WTC11 (cell line): Measurements from ENCODE around the gene FXN. TPM values are rescaled to one million over a fixed set of nuclear protein-coding genes. Genes with fewer than 3 reads are reported as not detected.

Source experiments
- ATAC-seq: fragments of 200-7000 bp; cut with Tn5 transposase; 2 replicates; pipeline ENCODE4 v1.10.0; 2021; ENCODE audit warnings: mild to moderate bottlenecking, moderate library complexity
- CTCF ChIA-PET: fragments of 300-600 bp; sonication (Branson Sonifier 250); formaldehyde crosslinking; loops from one replicate; lab custom pipeline; 2021; ENCODE audit warnings: antibody characterized with exemption; lab: Charles Lee
- POLR2A ChIA-PET: fragments of 350-600 bp; sonication (Branson Sonifier 250); formaldehyde crosslinking; loops from one replicate; lab custom pipeline; 2021; ENCODE audit warnings: antibody characterized with exemption; lab: Charles Lee
- DNase-seq: peaks from one replicate; pipeline ENCODE4 v3.0.0; 2021; ENCODE audit warnings: low spot score
- H3K27ac Mint-ChIP-seq: 2 replicates; pipeline ENCODE4 v1.8.0; 2021; ENCODE audit warnings: mixed read lengths
- H3K27me3 Mint-ChIP-seq: 2 replicates; pipeline ENCODE4 v1.8.0; 2021; ENCODE audit warnings: low read depth, mild to moderate bottlenecking, moderate library complexity, mixed read lengths
- H3K36me3 Mint-ChIP-seq: 2 replicates; pipeline ENCODE4 v1.8.0; 2021; ENCODE audit warnings: mixed read lengths
- H3K4me1 Mint-ChIP-seq: 2 replicates; pipeline ENCODE4 v1.8.0; 2022; ENCODE audit warnings: mixed read lengths
- H3K4me3 Mint-ChIP-seq: 2 replicates; pipeline ENCODE4 v1.8.0; 2021; ENCODE audit warnings: mild to moderate bottlenecking, moderate library complexity, mixed read lengths
- H3K9me3 Mint-ChIP-seq: 2 replicates; pipeline ENCODE4 v1.8.0; 2021; ENCODE audit warnings: mixed read lengths
- CREB1 ChIP-seq: sonication (generic); formaldehyde crosslinking; IDR thresholded peaks from 2 replicates; pipeline ENCODE4 v1.8.0; 2023; ENCODE audit warnings: mild to moderate bottlenecking, missing genetic modification reagents
- FOXP1 ChIP-seq: sonication (generic); formaldehyde crosslinking; IDR thresholded peaks from 2 replicates; pipeline ENCODE4 v1.8.0; 2022; ENCODE audit warnings: missing genetic modification reagents, mild to moderate bottlenecking, moderate library complexity, borderline replicate concordance
- HMGA2 ChIP-seq: fragments of 250-450 bp; sonication (Bioruptor Pico); IDR thresholded peaks from 2 replicates; pipeline ENCODE4 v1.4.0; 2021; ENCODE audit warnings: mild to moderate bottlenecking, moderate library complexity
- NFYB ChIP-seq: sonication (generic); formaldehyde crosslinking; conservative IDR thresholded peaks from 2 replicates; pipeline ENCODE4 v1.8.0; 2022; ENCODE audit warnings: low read depth, missing genetic modification reagents
- PRRX2 ChIP-seq: fragments of 250-450 bp; sonication (Bioruptor Pico); IDR thresholded peaks from 2 replicates; pipeline ENCODE4 v1.8.0; 2021; ENCODE audit warnings: mild to moderate bottlenecking
- RELA ChIP-seq: sonication (generic); formaldehyde crosslinking; IDR thresholded peaks from 2 replicates; pipeline ENCODE4 v1.8.1; 2022; ENCODE audit warnings: missing genetic modification reagents, mild to moderate bottlenecking, borderline replicate concordance
- SP1 ChIP-seq: sonication (generic); formaldehyde crosslinking; conservative IDR thresholded peaks from 2 replicates; pipeline ENCODE4 v1.8.1; 2022; ENCODE audit warnings: missing genetic modification reagents
- TCF7 ChIP-seq: sonication (generic); formaldehyde crosslinking; IDR thresholded peaks from 2 replicates; pipeline ENCODE4 v1.8.0; 2022; ENCODE audit warnings: mild to moderate bottlenecking, low read depth, missing genetic modification reagents, moderate library complexity
- ZNF138 ChIP-seq: sonication (generic); formaldehyde crosslinking; conservative IDR thresholded peaks from 2 replicates; pipeline ENCODE4 v1.8.1; 2022; ENCODE audit warnings: mild to moderate bottlenecking, moderate library complexity, missing genetic modification reagents
- ZNF263 ChIP-seq: sonication (generic); formaldehyde crosslinking; IDR thresholded peaks from 2 replicates; pipeline ENCODE4 v1.8.1; 2022; ENCODE audit warnings: low read depth, mild to moderate bottlenecking, moderate library complexity, missing genetic modification reagents
- ZNF396 ChIP-seq: fragments of 250-450 bp; sonication (Bioruptor Pico); IDR thresholded peaks from 2 replicates; pipeline ENCODE4 v1.8.0; 2021; ENCODE audit warnings: mild to moderate bottlenecking, moderate library complexity, borderline replicate concordance
- ZNF416 ChIP-seq: fragments of 250-450 bp; sonication (Bioruptor Pico); IDR thresholded peaks from 2 replicates; pipeline ENCODE4 v1.9.0; 2021; ENCODE audit warnings: mild to moderate bottlenecking, inconsistent platforms
- ZNF671 ChIP-seq: fragments of 250-450 bp; sonication (Bioruptor Pico); IDR thresholded peaks from 2 replicates; pipeline ENCODE4 v1.8.0; 2021; ENCODE audit warnings: mild to moderate bottlenecking
- total RNA-seq: library from RNA; stranded (reverse); gene quantifications from 3 replicates; pipeline ENCODE4 v1.2.3, GENCODE V29; 2021
- TF ChIP-seq, protein P1 (sequence below): fragments of 200-600 bp; IDR thresholded peaks from 2 replicates; pipeline ENCODE4 v1.8.0; 2022; ENCODE audit warnings: antibody characterized with exemption
- TF ChIP-seq, protein P2 (sequence below): fragments of 250-450 bp; sonication (Bioruptor Pico); conservative IDR thresholded peaks from 2 replicates; pipeline ENCODE4 v1.9.0; 2021; ENCODE audit warnings: mild to moderate bottlenecking
- TF ChIP-seq, protein P3 (sequence below): sonication (generic); formaldehyde crosslinking; IDR thresholded peaks from 2 replicates; pipeline ENCODE4 v1.8.1; 2023; ENCODE audit warnings: mild to moderate bottlenecking, missing genetic modification reagents, moderate library complexity
- TF ChIP-seq, protein P4 (sequence below): sonication (generic); formaldehyde crosslinking; IDR thresholded peaks from 2 replicates; pipeline ENCODE4 v1.8.0; 2022; ENCODE audit warnings: mild to moderate bottlenecking, missing genetic modification reagents
- TF ChIP-seq, protein P5 (sequence below): fragments of 250-450 bp; sonication (Bioruptor Pico); IDR thresholded peaks from 2 replicates; pipeline ENCODE4 v1.9.0; 2021; ENCODE audit warnings: moderate library complexity, mild to moderate bottlenecking, inconsistent platforms, borderline replicate concordance
- TF ChIP-seq, protein P6 (sequence below): sonication (generic); formaldehyde crosslinking; IDR thresholded peaks from 2 replicates; pipeline ENCODE4 v1.8.1; 2022; ENCODE audit warnings: low read depth, mild to moderate bottlenecking, moderate library complexity, missing genetic modification reagents, borderline replicate concordance
- TF ChIP-seq, protein P7 (sequence below): fragments of 250-450 bp; sonication (Bioruptor Pico); IDR thresholded peaks from 2 replicates; pipeline ENCODE4 v1.9.0; 2021; ENCODE audit warnings: mild to moderate bottlenecking
- TF ChIP-seq, protein P8 (sequence below): sonication (generic); formaldehyde crosslinking; IDR thresholded peaks from 2 replicates; pipeline ENCODE4 v1.8.1; 2022; ENCODE audit warnings: low read depth, missing genetic modification reagents, borderline replicate concordance

The FXN gene
- total RNA-seq, 1 experiment from 2014 or later = 30.6 TPM

DNA sequence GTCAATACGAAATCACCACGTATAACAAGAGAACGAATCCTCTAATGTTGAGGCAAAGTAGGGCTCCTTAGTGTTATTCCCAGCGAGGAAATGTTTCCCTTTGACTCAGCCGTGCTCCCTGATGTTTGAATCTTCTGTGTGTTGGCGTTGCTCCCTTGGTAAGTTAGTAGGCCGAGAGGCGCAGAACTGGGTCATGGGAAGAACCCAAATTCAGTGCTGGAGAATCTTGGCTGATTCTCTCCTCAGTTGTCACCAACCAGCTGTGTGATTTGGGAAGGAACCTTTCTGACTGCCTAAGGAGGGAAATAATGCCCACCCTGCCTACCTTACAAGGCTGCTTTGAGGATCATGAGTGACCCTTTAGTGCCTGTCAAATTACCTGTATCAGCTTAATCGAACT, 44.1 kb upstream of the FXN start (continued):
- TF ChIP-seq ZNF138 = no peak

DNA sequence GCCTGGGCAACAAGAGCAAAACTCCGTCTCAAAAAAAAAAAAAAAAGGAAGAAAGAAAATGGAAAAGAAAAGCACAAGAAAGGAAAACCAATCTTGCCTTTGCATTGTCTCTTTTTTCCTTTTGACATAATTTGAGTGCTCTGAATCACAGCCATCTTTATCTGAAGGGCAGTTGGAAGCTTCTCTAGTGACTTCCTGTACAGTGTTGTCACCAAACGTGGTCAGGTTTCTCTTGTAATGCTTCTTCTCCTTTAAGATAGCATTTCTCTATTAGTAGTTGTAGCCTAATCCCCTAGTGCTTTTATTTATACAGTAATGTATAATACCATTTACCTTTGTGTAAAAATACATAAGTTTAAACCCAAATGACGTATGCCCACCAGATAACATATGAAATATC, 39.8 kb upstream of the FXN start:
- DNase-seq = no peak
- Mint-ChIP-seq H3K9me3 (no peaks in the 10 kb centered on the region), H3K4me3 (no peak overlapping the region), H3K27ac (no peak overlapping the region), H3K27me3 (no peaks in the 10 kb centered on the region), H3K36me3 (no peaks in the 10 kb centered on the region), H3K4me1 (peaks cover 37% of the 10 kb centered on the region)
- POLR2A ChIA-PET = no interaction called here
- no peak for TF ChIP-seq HMGA2
- no peak for TF ChIP-seq ZNF671 (CRISPR knock-in tag)
- TF ChIP-seq, protein P1, sequence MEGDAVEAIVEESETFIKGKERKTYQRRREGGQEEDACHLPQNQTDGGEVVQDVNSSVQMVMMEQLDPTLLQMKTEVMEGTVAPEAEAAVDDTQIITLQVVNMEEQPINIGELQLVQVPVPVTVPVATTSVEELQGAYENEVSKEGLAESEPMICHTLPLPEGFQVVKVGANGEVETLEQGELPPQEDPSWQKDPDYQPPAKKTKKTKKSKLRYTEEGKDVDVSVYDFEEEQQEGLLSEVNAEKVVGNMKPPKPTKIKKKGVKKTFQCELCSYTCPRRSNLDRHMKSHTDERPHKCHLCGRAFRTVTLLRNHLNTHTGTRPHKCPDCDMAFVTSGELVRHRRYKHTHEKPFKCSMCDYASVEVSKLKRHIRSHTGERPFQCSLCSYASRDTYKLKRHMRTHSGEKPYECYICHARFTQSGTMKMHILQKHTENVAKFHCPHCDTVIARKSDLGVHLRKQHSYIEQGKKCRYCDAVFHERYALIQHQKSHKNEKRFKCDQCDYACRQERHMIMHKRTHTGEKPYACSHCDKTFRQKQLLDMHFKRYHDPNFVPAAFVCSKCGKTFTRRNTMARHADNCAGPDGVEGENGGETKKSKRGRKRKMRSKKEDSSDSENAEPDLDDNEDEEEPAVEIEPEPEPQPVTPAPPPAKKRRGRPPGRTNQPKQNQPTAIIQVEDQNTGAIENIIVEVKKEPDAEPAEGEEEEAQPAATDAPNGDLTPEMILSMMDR = no peak
- TF ChIP-seq, protein P2, sequence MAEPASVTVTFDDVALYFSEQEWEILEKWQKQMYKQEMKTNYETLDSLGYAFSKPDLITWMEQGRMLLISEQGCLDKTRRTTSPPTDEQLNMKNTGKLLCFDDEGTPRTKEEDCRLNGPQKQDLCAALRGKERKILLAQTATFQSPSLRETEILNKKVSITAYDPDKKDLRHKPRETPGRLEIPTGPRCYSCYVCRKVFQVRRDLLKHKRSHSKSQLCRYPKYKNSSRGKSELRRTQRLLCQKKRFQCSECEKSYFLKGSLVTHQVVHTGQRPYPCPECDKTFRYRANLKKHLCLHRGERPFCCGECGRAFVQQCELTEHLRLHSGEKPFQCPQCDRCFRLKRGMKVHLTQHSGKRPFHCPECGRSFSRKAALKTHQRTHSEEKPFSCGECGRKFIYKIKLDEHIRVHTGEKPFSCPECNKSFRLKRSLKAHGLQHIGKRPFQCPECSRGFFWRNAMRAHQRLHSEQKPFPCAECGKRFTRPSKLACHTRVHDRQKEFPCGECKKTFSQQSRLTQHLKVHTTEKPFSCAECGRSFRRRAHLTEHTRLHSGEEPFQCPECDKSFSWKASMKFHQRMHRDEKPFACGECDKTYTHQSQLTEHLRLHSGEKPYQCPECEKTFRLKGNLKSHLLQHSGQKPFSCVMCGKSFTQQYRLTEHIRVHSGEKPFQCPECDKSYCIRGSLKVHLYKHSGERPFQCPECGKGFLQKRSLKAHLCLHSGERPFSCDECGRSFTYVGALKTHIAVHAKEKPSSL = no peak
- no peak for TF ChIP-seq TCF7 (CRISPR knock-in tag)
- no peak for TF ChIP-seq ZNF396 (CRISPR knock-in tag)
- no peak for TF ChIP-seq ZNF416 (CRISPR knock-in tag)
- TF ChIP-seq, all 79 proteins: peak for 0
- CTCF ChIA-PET = interaction anchor here (4.4 kb wide), 1 partner anchor 412 kb away, joined by 27 read pairs; no protein-coding TSS in a partner anchor
- no peak for ATAC-seq

DNA sequence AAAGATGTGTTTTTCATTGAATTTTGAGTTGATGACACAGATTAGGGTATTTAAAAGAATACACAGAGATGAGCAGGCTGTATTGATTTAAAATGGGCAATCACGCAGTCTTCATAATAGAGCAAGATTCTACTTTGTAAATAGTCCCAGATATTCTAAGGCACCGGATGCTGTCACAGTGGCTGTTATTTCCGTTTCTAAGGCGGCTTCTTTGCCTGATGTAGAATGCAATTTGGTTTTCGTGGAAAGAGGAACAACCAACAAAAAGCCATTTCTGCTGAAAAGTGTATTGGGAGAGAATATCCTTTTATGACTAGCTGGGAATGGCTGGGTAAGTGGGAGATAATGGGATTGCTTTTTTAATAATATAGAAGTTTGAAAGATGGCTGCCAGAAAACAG, 39.1 kb upstream of the FXN start:
- peaks cover 37% of the 10 kb centered on the region for H3K4me1 Mint-ChIP-seq
- ChIA-PET POLR2A (no interaction called here), CTCF (interaction anchor here (0.9 to 4.4 kb wide), 3 partner anchors 17 to 428 kb away, joined by 3 to 27 read pairs (median 4); no protein-coding TSS in a partner anchor)
- no peak for ATAC-seq
- no peak for DNase-seq
- TF ChIP-seq, protein P3, sequence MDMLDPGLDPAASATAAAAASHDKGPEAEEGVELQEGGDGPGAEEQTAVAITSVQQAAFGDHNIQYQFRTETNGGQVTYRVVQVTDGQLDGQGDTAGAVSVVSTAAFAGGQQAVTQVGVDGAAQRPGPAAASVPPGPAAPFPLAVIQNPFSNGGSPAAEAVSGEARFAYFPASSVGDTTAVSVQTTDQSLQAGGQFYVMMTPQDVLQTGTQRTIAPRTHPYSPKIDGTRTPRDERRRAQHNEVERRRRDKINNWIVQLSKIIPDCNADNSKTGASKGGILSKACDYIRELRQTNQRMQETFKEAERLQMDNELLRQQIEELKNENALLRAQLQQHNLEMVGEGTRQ (CRISPR knock-in tag) = no peak
- no peak for TF ChIP-seq FOXP1 (CRISPR knock-in tag)
- TF ChIP-seq, protein P4, sequence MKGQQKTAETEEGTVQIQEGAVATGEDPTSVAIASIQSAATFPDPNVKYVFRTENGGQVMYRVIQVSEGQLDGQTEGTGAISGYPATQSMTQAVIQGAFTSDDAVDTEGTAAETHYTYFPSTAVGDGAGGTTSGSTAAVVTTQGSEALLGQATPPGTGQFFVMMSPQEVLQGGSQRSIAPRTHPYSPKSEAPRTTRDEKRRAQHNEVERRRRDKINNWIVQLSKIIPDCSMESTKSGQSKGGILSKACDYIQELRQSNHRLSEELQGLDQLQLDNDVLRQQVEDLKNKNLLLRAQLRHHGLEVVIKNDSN = no peak
- no peak for TF ChIP-seq ZNF263 (CRISPR knock-in tag)
- TF ChIP-seq, protein P5, sequence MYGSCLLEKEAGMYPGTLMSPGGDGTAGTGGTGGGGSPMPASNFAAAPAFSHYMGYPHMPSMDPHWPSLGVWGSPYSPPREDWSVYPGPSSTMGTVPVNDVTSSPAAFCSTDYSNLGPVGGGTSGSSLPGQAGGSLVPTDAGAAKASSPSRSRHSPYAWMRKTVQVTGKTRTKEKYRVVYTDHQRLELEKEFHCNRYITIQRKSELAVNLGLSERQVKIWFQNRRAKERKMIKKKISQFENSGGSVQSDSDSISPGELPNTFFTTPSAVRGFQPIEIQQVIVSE = no peak
- TF ChIP-seq, protein P6, sequence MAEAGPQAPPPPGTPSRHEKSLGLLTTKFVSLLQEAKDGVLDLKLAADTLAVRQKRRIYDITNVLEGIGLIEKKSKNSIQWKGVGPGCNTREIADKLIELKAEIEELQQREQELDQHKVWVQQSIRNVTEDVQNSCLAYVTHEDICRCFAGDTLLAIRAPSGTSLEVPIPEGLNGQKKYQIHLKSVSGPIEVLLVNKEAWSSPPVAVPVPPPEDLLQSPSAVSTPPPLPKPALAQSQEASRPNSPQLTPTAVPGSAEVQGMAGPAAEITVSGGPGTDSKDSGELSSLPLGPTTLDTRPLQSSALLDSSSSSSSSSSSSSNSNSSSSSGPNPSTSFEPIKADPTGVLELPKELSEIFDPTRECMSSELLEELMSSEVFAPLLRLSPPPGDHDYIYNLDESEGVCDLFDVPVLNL = no peak
- TF ChIP-seq RELA (CRISPR knock-in tag) = no peak
- no peak for TF ChIP-seq NFYB (CRISPR knock-in tag)
- TF ChIP-seq SP1 (CRISPR knock-in tag) = no peak
- TF ChIP-seq ZNF416 (CRISPR knock-in tag) = no peak
- TF ChIP-seq CREB1 = no peak
- no peak for TF ChIP-seq PRRX2 (CRISPR knock-in tag)
- TF ChIP-seq, protein P7, sequence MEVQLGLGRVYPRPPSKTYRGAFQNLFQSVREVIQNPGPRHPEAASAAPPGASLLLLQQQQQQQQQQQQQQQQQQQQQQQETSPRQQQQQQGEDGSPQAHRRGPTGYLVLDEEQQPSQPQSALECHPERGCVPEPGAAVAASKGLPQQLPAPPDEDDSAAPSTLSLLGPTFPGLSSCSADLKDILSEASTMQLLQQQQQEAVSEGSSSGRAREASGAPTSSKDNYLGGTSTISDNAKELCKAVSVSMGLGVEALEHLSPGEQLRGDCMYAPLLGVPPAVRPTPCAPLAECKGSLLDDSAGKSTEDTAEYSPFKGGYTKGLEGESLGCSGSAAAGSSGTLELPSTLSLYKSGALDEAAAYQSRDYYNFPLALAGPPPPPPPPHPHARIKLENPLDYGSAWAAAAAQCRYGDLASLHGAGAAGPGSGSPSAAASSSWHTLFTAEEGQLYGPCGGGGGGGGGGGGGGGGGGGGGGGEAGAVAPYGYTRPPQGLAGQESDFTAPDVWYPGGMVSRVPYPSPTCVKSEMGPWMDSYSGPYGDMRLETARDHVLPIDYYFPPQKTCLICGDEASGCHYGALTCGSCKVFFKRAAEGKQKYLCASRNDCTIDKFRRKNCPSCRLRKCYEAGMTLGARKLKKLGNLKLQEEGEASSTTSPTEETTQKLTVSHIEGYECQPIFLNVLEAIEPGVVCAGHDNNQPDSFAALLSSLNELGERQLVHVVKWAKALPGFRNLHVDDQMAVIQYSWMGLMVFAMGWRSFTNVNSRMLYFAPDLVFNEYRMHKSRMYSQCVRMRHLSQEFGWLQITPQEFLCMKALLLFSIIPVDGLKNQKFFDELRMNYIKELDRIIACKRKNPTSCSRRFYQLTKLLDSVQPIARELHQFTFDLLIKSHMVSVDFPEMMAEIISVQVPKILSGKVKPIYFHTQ (CRISPR knock-in tag) = no peak
- TF ChIP-seq, protein P8, sequence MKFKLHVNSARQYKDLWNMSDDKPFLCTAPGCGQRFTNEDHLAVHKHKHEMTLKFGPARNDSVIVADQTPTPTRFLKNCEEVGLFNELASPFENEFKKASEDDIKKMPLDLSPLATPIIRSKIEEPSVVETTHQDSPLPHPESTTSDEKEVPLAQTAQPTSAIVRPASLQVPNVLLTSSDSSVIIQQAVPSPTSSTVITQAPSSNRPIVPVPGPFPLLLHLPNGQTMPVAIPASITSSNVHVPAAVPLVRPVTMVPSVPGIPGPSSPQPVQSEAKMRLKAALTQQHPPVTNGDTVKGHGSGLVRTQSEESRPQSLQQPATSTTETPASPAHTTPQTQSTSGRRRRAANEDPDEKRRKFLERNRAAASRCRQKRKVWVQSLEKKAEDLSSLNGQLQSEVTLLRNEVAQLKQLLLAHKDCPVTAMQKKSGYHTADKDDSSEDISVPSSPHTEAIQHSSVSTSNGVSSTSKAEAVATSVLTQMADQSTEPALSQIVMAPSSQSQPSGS (CRISPR knock-in tag) = no peak
- H3K27ac Mint-ChIP-seq = no peak overlapping the region
- no peaks in the 10 kb centered on the region for H3K36me3 Mint-ChIP-seq
- no peaks in the 10 kb centered on the region for H3K9me3 Mint-ChIP-seq
- no peak overlapping the region for H3K4me3 Mint-ChIP-seq
- H3K27me3 Mint-ChIP-seq = no peaks in the 10 kb centered on the region
